22Rv1 (cell line): ENCODE measurements around the gene TMEM33.

Source experiments
- CTCF ChIP-seq: fragments of 450-650 bp; IDR thresholded peaks from 2 replicates; pipeline ENCODE4 v1.5.1; 2017; ENCODE audit warnings: mild to moderate bottlenecking
- ZFX ChIP-seq: fragments of 450-650 bp; IDR thresholded peaks from 2 replicates; pipeline ENCODE4 v1.6.1; 2017; ENCODE audit warnings: antibody characterized with exemption, borderline replicate concordance

- TF ChIP-seq CTCF = no peak
- TF ChIP-seq ZFX = no peak
Observed at GRCh38 chr4:41940834-41941233, 5.6 kb downstream of the TMEM33 start.
